Karpas-422 (cell line): Measurements from ENCODE around the gene UBAC1. TPM values are rescaled to one million over a fixed set of nuclear protein-coding genes. Genes with fewer than 3 reads are reported as not detected.
"Not testable (repeated sequence)": the region's sequence is repeated elsewhere in the genome, so short reads cannot be mapped to it uniquely, and the experiment has no call there.

Source experiments
- DNase-seq: peaks from one replicate; pipeline ENCODE4 v3.0.0-alpha.2; 2015
- H2AFZ ChIP-seq: fragments of 200-600 bp; sonication (generic); 2 replicates; pipeline ENCODE4 v1.6.1; 2014; ENCODE audit warnings: antibody characterized with exemption, low read length, mixed read lengths
- H3K27ac ChIP-seq: fragments of 200-600 bp; sonication (generic); 2 replicates; pipeline ENCODE4 v1.5.1; 2014; ENCODE audit warnings: mild to moderate bottlenecking, low read length, moderate library complexity
- H3K27me3 ChIP-seq: fragments of 200-600 bp; sonication (generic); 2 replicates; pipeline ENCODE4 v1.6.1; 2014; ENCODE audit warnings: low read length, mixed read lengths
- H3K36me3 ChIP-seq: fragments of 200-600 bp; sonication (generic); 2 replicates; pipeline ENCODE4 v1.6.1; 2014; ENCODE audit warnings: low read length, mixed read lengths; ENCODE audit not compliant: insufficient read depth
- H3K4me1 ChIP-seq: fragments of 200-600 bp; sonication (generic); 2 replicates; pipeline ENCODE4 v1.6.1; 2014; ENCODE audit warnings: mild to moderate bottlenecking, low read length, mixed read lengths
- H3K4me2 ChIP-seq: fragments of 200-600 bp; sonication (generic); 2 replicates; pipeline ENCODE4 v1.6.1; 2014; ENCODE audit warnings: low read length, low read depth, mild to moderate bottlenecking; ENCODE audit not compliant: poor library complexity, severe bottlenecking
- H3K4me3 ChIP-seq: fragments of 200-600 bp; sonication (generic); 2 replicates; pipeline ENCODE4 v1.5.1; 2014; ENCODE audit warnings: mild to moderate bottlenecking, antibody characterized with exemption, low read length, mixed read lengths
- H3K79me2 ChIP-seq: fragments of 200-600 bp; sonication (generic); 2 replicates; pipeline ENCODE4 v1.6.1; 2014; ENCODE audit warnings: mild to moderate bottlenecking, low read length, mixed read lengths
- H3K9ac ChIP-seq: fragments of 200-600 bp; sonication (generic); 2 replicates; pipeline ENCODE4 v1.6.0; 2014; ENCODE audit warnings: low read length
- H3K9me2 ChIP-seq: fragments of 200-600 bp; sonication (generic), shearing (Covaris generic); replicated peaks from 2 replicates; pipeline ENCODE4 v1.6.0; 2014; ENCODE audit warnings: mild to moderate bottlenecking, low read length, moderate library complexity; ENCODE audit not compliant: insufficient read depth
- H3K9me3 ChIP-seq: fragments of 300-700, 200-600 bp; sonication (generic); 2 replicates; pipeline ENCODE4 v1.6.1; 2014; ENCODE audit warnings: low read length, mixed read lengths
- H4K20me1 ChIP-seq: fragments of 200-600 bp; sonication (generic); 2 replicates; pipeline ENCODE4 v1.6.1; 2014; ENCODE audit warnings: mild to moderate bottlenecking, antibody characterized with exemption, low read length, low read depth; ENCODE audit not compliant: insufficient read depth
- total RNA-seq: library from RNA; depleted of rRNA; stranded (reverse); fragments of >200 nt; shearing (Covaris generic); gene quantifications from 2 replicates; pipeline ENCODE4 v1.2.3, GENCODE V29; 2014; ENCODE audit warnings: low replicate concordance

Gene UBAC1
- total RNA-seq, 1 experiment from 2014 or later: 32.1 TPM

GRCh38 chr9:135921749-135922310, 39.3 kb downstream of the UBAC1 start:
- Histone ChIP-seq H3K79me2 (no peaks in the 10 kb centered on the region), H3K9ac (no peak overlapping the region), H3K4me1 (peaks cover 5% of the 10 kb centered on the region), H3K27me3 (no peaks in the 10 kb centered on the region), H3K9me2 (no peaks in the 10 kb centered on the region), H3K4me2 (no peak overlapping the region), H3K36me3 (no peaks in the 10 kb centered on the region; the same call in 1 of the 2 replicates), H4K20me1 (no peaks in the 10 kb centered on the region), H3K27ac (no peak overlapping the region), H3K4me3 (no peak overlapping the region), H2AFZ (no peak overlapping the region), H3K9me3 (no peaks in the 10 kb centered on the region)
- DNase-seq: no peak

DNA sequence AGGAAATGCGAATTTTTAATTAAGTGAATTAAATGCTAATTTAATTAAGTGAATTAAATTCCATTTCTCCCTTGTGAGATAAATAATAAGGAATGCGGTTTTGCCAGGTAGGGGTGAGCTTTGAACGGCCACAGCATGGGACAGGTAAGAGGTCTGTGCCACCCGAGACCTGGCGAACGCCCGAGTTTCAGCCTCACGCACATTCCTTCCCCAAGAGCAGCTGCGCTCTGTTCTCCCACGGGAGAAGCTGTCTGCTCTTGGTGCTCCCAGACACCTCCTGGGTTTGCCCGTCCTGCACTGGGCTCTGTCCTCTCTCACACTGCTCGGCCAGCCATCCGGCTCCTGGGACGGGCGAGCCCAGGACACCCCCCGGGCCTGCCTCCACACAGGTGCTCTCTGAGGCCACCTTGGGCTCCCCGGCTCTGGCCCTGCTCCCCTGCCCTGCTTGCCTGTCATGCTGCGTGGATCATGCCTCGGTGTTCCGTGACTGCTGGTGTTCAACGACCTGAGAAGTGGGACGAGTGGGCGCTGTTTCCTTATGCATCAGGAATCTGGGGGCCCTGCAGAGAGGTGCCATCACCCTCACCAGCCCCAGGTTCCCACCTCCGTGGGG, 40.1 kb downstream of the UBAC1 start:
- no peak overlapping the region for H3K9ac ChIP-seq
- no peaks in the 10 kb centered on the region for H4K20me1 ChIP-seq
- DNase-seq: no peak
- H3K79me2 ChIP-seq: no peaks in the 10 kb centered on the region
- peaks cover 7% of the 10 kb centered on the region for H3K4me1 ChIP-seq
- H3K27me3 ChIP-seq: no peaks in the 10 kb centered on the region
- H3K36me3 ChIP-seq: peaks cover 5% of the 10 kb centered on the region
- H3K4me2 ChIP-seq: no peak overlapping the region
- no peaks in the 10 kb centered on the region for H3K9me2 ChIP-seq
- no peaks in the 10 kb centered on the region for H3K9me3 ChIP-seq
- no peak overlapping the region for H3K27ac ChIP-seq
- H2AFZ ChIP-seq: no peak overlapping the region
- H3K4me3 ChIP-seq: no peak overlapping the region

- Histone ChIP-seq H3K79me2 (no peaks in the 10 kb centered on the region), H4K20me1 (no peaks in the 10 kb centered on the region), H3K9me3 (peaks cover 5% of the 10 kb centered on the region; the same call in 1 of the 2 replicates), H3K4me3 (no peak overlapping the region), H3K36me3 (peaks cover 11% of the 10 kb centered on the region), H3K27me3 (no peaks in the 10 kb centered on the region), H3K4me1 (peaks cover 7% of the 10 kb centered on the region), H3K27ac (no peak overlapping the region), H3K9me2 (no peaks in the 10 kb centered on the region), H2AFZ (no peak overlapping the region), H3K4me2 (no peak overlapping the region), H3K9ac (no peak overlapping the region)
- DNase-seq: no peak
Measured at GRCh38 chr9:135920256-135920930, 40.8 kb downstream of the UBAC1 start.

DNA sequence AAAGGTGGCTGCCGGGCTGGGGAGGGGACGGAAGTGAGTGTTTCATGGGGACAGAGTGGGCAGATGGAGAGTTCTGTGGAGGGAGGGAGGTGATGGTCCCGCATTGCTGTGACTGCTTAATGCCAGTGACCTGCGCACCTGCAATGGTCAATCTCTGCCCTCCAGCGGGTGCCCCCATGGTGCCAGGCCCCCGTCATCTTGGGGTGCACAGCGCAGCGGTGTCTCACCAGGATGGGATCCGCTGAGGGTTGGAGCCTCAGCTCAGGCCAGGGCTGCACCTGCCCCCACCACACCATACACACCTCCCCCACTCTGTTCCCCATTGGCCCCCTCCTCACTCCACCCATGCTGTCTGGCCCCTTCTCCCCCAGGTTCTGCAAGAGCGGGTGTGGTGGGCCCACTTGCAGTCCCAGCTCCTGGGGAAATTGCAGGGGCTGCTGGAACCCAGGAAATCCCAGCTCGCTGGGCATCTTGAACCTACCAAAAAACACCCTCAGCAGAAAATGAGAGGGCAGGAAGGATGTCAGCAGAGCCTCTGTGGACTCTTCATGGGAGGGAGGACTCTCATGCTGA, 41.8 kb downstream of the UBAC1 start:
- no peaks in the 10 kb centered on the region for H3K27me3 ChIP-seq
- no peaks in the 10 kb centered on the region for H3K79me2 ChIP-seq
- no peaks in the 10 kb centered on the region for H3K9me2 ChIP-seq
- peaks cover 21% of the 10 kb centered on the region for H3K36me3 ChIP-seq
- no peak overlapping the region for H3K4me2 ChIP-seq
- no peak overlapping the region for H3K9ac ChIP-seq
- no peak overlapping the region for H2AFZ ChIP-seq
- H3K4me3 ChIP-seq: no peak overlapping the region
- no peak overlapping the region for H3K27ac ChIP-seq
- H3K9me3 ChIP-seq: peaks cover 10% of the 10 kb centered on the region; the same call in 1 of the 2 replicates
- DNase-seq: no peak
- H4K20me1 ChIP-seq: no peaks in the 10 kb centered on the region
- H3K4me1 ChIP-seq: peaks cover 7% of the 10 kb centered on the region

- H3K4me2 ChIP-seq, H3K9me2 ChIP-seq, H4K20me1 ChIP-seq, H3K27ac ChIP-seq, H3K4me3 ChIP-seq, H3K27me3 ChIP-seq, DNase-seq, H3K9ac ChIP-seq, H3K4me1 ChIP-seq, H3K79me2 ChIP-seq, H2AFZ ChIP-seq: not testable (repeated sequence)
- H3K36me3 ChIP-seq: peaks cover 38% of the 10 kb centered on the region
- peaks cover 13% of the 10 kb centered on the region; the same call in 1 of the 2 replicates for H3K9me3 ChIP-seq
Measured at GRCh38 chr9:135916227-135916626, 44.9 kb downstream of the UBAC1 start.

DNA sequence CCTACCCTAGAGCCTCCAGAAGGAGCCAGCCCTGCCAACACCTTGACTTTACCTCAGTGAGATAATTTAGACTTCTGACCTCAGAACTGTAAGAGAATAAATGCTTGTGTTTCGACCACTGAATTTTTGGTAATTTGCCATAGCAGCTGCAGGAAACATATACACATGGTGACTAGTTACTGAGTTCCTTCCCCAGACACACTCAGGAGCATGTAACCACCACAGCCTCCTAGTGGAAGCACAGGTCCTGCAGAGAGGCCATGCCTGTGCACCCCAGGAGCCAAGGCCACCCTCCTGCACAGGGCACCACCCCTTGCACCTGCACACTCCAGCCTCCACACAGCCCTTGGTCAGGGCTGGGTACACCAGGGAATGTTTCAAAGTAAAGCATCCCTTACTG, 46.3 kb downstream of the UBAC1 start:
- Histone ChIP-seq H3K79me2 (peaks cover 9% of the 10 kb centered on the region), H3K4me1 (peaks cover 7% of the 10 kb centered on the region), H4K20me1 (no peaks in the 10 kb centered on the region), H3K9ac (no peak overlapping the region), H3K4me2 (no peak overlapping the region), H3K36me3 (peaks cover 47% of the 10 kb centered on the region), H3K4me3 (no peak overlapping the region), H2AFZ (no peak overlapping the region), H3K27ac (no peak overlapping the region), H3K27me3 (no peaks in the 10 kb centered on the region), H3K9me3 (peaks cover 13% of the 10 kb centered on the region; the same call in 1 of the 2 replicates), H3K9me2 (no peaks in the 10 kb centered on the region)
- no peak for DNase-seq

- peaks cover 17% of the 10 kb centered on the region for H3K4me1 ChIP-seq
- H3K9me3 ChIP-seq: peaks cover 13% of the 10 kb centered on the region; the same call in 1 of the 2 replicates
- peaks cover 33% of the 10 kb centered on the region for H3K79me2 ChIP-seq
- H3K36me3 ChIP-seq: peaks cover 50% of the 10 kb centered on the region
- H3K4me2 ChIP-seq, H3K27me3 ChIP-seq, H3K27ac ChIP-seq, H2AFZ ChIP-seq, DNase-seq, H4K20me1 ChIP-seq, H3K9ac ChIP-seq, H3K4me3 ChIP-seq, H3K9me2 ChIP-seq: not testable (repeated sequence)
Measured at GRCh38 chr9:135911233-135911632, 49.9 kb downstream of the UBAC1 start.

GRCh38 chr9:135910757-135911156, 50.4 kb downstream of the UBAC1 start:
- Histone ChIP-seq H3K4me2 (no peak overlapping the region), H3K27me3 (no peaks in the 10 kb centered on the region), H3K27ac (no peak overlapping the region), H2AFZ (no peak overlapping the region), H3K9me2 (no peaks in the 10 kb centered on the region), H3K9ac (no peak overlapping the region), H3K36me3 (peaks cover 46% of the 10 kb centered on the region), H3K4me1 (peaks cover 21% of the 10 kb centered on the region), H3K9me3 (peaks cover 10% of the 10 kb centered on the region; the same call in 1 of the 2 replicates), H4K20me1 (0 out of 2 replicates have a peak, but pooled peaks cover 7% of the 10 kb centered on the region), H3K79me2 (peaks cover 38% of the 10 kb centered on the region), H3K4me3 (no peak overlapping the region)
- DNase-seq: no peak
